T-helper 22 cell (primary cell): ENCODE results near the gene NUP210L.

Experiments used
- DNase-seq: peaks from one replicate; pipeline ENCODE4 v3.0.0-alpha.2; 2020; ENCODE audit warnings: low read depth

NUP210L gene

DNA sequence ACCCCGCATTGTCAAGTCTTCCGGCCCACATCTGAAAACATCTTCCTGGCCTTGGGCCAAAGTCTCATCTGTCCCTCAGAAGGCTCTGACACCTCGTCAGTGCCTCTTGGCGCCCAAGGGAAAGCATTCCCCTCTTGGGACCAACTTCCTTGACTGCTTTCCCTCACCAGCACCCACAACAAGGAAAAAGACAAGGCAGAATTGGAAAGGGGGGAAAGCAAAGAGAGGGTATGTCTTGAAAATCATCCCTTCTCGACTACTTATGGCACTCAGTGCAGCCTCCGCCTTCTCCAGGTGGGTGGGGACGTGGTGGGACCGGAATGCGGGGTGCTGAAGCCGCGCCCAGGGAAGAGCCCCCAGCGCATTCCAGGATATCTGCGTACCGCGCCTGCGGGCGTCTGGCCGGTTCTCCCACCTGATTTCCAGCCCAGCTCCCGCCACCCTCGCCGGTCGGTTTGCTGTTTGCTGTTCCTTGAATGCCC lies 191.0 kb downstream of the NUP210L start:
- no peak for DNase-seq

DNA sequence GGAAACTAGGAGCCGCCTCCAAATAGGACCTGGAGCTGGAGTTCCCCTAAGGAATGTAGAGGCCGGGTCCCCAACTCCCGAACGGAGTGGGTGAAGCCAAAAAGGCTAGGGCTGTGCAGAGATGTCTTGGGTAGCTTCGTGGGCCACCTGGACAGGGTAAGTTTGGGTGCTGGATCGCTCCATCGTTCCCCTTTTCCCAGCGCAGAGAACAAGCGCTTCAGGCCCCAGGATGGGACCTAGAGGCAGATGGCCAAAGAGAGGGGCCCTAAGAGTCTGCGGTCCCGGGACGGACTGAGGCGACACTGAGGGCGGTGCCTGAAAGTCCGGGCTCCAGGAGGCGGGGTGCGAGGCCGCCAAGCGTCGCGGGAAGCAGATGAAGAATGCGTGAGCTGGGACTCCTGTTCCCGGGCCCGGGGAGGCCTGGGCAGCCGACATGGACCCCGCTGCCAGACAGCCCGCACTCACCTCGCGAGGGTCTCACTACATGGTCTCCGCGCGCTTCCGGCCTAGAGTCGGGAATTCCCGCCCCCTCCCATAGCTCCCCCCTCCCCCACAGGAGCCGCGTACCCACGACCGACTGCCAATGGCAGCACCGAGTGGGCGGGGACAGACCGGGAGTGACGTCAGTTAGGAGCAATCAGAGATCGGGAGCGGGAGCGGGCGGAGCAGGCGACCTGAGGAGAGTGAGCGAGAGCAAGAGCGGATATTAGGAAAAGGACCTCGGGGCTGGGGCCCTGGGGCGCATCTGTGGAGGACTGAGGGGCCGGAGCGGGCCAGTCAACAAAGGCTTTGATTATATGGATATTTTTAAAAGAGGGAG lies 191.6 kb downstream of the NUP210L start, which contains the start of gene SLC39A1:
Gene SLC39A1, minus strand, starts transcription at position 508 of the 820 bp plus-strand sequence. CDS start 822 bp downstream, outside the sequence.
- DNase-seq: peak; percentile 95

DNA sequence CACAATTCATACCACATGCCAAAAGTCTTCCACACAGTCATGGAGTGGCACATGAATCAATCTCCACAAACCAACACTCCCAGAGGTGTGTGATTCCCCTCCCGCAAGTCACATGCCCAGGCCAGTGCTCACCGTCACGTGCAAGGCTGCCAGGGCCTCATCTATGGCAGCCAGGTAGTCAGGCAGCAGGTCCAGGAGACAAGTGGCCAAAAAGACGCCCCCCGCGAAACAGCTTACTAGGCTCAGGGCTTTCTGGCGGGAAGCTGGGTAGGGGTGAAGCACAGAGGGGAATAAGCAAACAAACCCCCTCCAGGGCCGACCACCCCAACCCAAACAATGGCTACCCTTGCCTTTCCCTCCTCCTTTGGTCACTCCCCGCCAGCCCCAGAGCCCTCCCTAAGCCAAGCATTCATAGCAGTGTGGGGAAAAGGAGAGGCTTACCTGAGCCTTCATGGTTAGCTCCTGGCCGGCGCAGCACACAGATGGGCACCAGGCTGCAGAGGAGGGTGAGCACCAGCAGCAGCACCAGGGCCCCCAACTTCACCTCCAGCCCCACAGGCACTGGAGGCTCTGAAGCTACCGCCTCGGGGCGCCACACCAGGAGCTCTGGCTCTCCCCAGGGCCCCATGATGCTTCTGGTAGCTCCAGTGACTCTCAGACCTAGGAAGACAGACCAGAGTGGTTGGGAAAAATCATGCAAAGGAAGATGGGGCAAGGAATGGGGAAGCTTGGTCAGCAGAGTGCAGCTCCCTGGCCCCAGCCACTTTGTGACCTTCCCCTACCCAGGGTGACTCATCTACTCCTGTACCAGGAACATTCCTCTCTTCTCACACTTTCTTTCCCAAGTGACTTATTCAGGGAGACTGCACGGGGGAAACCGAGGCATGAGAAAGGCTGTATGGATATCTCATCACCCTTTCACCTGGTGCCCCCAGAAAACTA lies 192.5 kb downstream of the NUP210L start:
- no peak for DNase-seq

DNA sequence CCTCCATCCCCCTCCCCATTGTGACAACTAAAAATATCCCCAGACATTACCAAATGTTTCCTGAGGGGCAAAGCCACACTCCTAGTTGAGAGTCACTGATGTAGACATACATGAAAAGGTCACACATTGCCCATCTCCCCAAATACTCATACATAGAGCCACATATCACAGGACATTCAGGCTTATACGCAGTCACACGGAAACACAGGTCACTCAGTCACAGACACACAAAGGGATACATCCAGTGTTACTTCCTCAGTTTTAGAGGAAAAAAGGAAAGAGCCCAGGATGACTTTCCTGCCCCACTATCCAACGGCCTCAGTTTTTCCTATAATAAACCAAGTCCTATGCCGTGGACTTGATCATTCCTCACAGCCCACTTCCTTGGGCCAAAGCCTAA lies 193.5 kb downstream of the NUP210L start:
- DNase-seq: no peak

DNA sequence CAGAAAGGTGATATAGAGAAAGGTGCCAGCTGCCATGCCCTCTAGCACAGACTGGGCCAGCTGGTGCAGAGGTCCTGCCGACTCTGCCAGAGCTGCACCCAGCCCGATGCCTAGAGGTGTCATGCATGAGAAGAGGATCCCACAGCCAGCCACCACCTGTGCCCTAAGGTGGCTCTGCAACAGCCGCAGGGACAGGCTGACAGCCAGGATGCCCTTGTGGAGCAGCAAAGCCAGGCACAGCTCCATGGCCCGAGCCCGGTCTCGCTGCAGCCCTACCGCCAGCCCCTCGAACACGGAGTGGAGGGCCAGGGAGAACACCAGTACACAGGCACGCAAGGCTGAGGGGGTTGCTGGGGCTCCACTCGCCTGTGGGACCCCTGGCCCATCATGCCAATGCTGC lies 194.7 kb downstream of the NUP210L start:
- no peak for DNase-seq

DNA sequence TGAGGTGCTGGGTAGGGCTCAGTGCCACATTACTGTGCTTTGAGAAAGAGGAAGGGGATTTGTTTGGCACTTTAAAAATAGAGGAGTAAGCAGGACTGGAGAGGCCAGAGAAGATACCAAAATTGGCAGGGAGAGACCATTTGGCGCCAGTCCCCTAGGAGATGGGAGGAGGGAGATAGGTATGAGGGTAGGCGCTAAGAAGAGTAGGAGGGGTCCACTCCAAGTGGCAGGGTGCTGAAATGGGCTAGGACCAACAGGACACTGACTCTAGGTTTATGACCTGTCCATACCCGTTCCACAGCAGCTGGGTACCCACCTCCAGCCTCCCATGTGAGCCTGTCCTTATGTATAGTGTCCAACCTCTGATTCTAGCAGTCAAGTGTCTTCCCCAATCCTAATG lies 195.4 kb downstream of the NUP210L start:
- DNase-seq: no peak

DNA sequence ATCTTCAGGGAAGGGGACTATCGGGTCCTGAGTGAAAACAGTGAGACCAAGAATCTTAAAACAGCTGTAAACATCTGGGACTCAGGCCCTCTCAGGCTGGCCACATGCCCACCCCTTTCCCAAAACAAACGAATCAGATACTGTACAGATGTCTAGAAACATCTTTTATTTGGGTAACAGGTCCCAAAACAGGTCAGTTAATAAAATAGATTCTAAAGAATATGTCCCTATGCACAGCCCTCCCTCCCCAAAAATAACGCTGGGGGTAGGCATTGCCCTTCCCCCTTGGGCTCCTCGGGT lies 196.0 kb downstream of the NUP210L start:
- no peak for DNase-seq

DNA sequence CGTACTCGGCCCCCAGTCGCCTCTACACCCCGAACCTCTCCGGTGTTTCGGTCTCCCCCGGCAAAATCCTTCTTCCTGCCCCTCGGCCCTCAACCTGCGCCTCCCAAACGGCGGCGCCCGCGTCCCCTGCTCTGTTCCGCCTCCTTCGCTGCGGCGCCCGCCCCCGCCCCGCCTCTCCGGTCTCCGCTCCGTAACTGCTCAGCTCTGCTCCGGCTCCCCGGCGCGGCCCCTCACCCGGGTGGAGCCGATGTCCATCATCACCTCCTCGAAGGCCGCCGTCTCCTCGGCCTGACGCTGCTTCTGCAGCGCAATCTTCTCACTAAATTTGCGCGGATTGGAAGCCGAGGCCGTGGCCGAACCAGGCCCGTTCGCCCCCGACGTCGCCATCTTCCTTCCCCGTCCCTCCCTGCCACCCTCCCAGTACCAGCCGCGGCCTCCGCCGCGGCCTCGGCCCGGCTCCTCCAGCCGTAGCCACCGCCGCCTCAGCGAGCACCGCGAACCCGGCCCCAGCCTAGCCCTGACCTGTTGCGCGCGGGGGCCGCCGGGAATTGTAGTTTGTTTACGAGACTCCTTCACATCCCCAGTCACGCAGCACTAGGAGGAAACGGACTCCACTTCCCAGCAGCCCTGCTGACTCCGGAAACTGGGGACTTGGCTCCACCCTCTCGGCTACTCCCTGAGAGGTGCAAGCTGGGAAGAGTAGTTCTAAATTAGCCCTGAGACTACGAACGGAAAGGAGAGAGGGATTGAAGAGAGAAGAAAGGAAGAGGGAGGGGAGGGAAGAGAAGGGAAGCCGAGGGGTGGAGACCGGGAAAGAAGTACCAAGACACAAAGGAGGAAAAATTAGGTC lies 196.5 kb downstream of the NUP210L start, which contains the start of gene CRTC2:
Gene CRTC2, minus strand, starts transcription at position 502 of the 850 bp plus-strand sequence. Its CDS starts 115 bp downstream, at position 387.
- peak; percentile 97 for DNase-seq

DNA sequence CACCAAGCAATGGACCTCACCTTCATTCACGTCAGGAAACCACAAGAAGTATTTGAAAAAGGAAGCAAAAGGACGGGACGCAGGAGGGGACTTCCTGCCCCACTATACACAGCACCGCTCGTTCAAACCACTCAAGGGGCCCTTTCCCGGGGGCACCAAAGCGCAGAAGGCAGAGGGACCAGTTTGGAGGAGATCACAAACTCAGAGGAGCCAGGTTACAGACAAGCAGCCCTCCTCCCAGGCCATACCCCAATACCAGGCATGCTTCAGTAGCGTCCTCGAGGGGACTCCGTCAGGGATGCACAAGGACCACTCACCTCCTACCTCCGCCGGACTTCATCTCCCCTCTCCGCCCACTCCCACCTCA lies 197.1 kb downstream of the NUP210L start:
- peak; percentile 28 for DNase-seq

DNA sequence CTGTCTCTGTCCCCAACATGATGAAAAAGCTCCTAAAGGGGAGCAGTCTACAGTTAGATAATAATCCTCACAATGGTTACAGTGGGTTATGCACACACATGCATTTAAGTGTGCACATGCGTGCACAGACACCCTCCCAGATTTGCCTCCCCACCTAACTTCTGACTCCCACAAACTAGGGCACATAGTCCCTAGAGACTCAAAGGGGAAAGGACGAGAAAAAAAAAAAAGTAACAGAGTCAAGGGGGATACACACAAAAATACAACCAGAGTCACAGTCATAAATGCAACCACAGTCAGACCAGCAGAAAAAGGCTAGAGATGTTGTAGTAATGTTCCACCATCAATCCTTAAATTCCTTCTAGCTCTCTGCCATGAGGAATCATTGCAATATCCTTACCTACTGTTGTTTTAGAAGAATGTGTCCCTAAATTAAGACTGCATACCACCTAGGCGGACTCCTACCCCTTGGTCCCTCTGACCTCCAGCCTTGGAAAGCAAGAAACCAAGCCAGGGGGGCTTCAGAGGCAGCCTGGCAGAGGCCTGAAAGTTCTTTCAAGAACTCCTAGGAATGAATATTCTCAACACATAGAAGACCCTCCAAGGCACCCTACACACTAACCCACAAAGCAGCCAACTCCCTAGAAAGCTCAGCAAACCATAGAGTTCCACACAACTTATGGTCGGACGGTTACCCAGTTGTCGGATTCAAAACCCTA lies 197.7 kb downstream of the NUP210L start:
- no peak for DNase-seq

DNA sequence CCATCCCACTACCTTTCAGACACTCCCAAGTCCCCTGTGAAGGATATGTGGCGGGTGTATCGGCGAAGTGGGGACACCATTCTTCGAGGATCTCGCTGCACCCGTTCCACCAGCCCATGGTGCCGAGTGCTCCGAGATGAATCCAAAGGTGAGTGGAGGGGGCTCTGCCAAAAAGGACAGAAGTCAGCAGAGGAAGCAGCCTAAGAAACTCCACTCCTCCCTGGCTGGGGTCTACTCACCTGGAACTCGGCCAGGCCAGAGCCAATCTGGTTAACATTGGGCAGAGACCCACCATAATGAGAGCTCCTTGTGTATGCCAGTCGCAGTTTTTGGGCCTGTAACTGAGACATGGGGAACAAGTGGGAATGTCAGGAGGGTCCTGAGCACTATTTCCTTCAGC lies 200.0 kb downstream of the NUP210L start:
- DNase-seq: no peak

DNA sequence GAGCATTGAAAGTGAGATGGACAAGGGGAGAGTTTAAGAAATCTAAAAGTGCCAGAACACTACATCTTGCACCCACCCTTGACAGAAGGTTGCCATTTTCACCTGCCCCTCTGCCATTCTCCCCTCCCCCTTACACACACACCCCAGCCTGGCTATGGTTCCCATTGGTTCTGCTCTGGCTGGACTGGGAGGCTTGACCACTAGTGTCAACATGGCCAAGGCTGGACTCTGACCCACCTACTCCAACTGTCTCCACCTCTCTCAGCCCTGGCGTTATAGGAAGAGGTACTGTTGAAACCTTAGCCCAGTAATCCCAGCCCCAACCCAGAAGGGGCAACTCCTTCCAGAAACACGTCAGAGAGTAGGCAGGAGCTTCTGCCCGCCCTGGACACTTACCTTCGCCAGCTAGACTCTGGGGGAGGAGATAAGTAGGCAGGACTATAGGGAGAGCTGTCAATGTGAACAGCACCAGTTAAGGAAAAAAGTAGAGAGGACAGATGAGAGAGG lies 201.0 kb downstream of the NUP210L start:
- DNase-seq: no peak

DNA sequence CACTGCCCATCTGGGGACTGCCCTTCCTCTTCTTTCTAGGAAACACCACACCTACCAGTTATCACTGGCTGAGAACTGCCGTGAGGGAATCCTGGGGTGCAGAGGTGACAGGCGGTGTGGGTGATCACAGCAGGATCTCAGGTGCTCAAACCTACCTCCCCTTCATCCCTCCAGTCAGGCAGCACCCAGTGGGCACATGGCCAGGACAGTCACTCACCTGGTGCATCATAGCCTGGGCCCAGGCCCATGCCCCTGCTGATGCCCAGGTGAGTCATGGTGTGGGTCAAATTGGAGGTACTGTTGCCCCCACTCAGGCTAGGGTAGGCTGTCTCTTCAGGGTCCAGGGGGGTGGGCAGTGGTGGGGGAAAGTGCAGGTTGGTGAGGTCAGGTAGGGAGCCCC lies 203.1 kb downstream of the NUP210L start:
- no peak for DNase-seq

DNA sequence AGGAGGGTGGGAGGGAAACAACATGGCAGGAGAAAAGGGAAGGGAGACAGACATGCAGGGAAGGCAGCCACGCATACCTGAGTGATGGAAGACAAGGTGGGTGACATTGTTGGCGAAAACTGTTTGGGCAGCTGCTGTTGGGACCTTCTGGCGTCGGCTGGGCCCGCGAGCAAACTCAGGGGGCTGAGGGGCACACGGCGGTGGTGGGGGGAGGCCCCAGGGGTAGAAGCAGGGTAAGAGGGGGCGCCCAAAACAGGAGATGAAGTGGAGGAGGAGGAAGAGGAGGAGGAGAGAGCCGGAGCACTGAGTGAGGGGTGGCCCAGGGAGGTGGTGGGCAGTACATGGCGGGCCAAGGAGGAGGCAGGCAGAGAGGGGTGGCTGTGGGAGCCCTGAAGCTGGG lies 203.7 kb downstream of the NUP210L start:
- DNase-seq: no peak

DNA sequence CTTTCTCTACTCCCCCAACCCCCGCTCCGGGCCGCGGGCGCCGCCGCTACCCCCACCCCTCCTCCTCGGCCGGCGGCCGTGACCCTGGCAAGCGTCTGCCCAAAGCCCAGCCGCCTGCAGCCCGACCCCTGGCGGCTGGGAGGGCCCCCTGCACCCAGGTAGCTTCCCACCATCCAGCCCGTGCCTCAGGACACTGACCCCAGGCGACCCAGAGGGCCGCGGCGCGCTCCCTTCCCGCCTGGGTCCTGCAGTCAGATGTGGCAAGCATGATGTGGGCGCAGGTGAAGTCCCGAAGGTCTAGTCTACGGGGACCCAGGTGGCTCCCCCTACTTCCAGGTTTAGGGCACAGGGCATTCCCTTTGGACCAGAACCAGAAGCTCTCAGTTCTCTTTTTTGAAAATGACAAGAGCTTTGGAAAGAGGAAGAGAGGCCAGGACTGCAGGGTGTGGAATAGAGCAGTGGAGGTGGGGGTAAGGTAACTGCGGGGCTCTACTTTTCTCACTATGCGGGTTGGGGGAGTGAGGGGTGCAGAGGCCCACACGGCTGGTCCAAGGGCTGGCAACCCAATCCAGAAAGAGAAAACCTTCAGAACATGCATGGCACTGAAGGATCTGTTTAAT lies 208.1 kb downstream of the NUP210L start, which contains the start of gene DENND4B:
Gene DENND4B, minus strand, starts transcription at position 97 of the 620 bp plus-strand sequence. CDS start 2,344 bp downstream, outside the sequence.
- DNase-seq: peak; percentile 55

DNA sequence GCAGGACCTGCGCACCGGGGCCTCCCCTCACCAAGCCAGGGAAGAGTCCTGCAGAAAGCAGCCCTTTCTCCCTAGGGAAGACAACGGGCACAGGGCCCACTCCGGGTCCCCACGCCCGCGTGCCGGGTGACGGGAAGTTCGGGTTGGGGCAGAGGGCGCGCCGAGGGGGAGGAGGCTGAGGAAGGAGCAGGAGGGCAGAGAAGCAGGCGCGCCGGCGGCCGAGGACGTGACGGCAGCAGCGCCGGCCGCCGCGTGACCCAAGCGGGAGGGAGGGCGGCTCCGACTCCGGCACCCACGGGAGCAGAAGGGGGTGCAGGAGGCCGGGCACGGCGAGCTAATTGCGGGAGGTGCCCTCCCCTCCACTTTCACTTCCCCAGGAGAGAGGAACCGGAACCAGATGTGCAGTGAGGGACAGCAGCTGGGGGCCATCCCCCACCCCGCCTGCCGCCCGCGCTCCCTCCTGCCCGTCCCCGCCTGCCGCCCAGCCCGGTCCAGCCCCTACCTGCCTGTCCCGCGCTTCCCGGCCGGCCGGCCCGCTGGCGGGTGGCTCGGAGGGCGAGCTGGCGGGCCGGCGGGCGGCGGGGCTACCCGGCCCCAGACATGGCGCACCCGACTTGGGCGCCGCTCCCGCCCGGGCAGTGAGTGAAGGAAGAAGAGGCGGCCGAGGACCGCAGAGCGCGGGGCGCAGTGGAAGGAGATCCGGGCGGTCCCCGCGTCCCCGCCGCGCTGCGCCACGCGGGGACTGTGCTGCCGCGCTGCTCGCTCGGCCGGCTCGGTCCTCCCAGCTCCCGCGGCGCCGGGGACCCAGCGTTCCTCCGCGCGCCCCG lies 208.9 kb downstream of the NUP210L start:
- DNase-seq: peak; percentile 78

DNA sequence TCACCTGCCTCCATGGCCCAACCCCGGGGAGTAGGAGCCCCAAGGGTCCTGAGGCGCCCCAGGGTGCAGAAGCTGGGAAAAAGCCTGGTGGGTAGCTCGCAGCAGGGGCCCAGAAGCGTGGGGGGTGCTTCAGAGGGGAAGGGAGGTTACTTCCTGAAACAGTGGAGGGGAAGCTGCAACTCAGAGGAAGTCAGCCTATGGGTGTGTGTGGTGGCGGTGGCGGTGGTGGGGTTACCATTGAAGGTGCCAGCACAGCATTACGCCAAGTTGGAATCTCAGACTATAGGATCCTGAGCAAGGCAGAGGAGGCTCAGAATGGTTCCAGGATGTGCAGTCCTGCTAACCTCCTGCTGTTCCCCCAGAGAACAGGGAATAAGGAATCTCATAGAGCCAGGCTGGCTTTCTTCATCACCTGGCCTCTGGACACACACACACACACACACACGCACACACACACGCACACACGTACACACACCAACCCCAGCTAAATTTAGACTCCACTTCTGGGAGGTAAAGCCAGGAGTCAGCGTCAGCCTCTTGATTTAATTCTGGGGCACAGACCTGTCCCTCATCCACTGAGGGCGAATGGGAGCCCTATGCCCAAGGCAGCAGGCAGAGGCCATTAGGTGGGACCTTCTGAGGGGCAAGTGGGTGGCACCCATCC lies 209.6 kb downstream of the NUP210L start:
- peak; percentile 78 for DNase-seq

DNA sequence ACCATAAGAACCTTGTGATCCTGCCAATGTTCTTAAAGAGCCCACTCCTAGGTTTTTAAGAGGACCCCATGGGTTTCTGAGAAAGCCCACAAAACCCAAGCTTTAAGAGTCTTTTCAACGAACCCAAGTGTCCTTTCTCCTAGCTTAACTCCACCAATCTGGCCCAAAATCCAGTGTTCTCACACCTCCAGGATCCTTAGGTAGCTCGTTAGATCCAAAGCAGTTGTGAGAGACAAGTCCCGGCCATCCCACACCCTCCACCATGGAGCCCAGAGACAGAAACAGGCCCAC lies 210.1 kb downstream of the NUP210L start:
- no peak for DNase-seq
